BE2C (cell line): ENCODE data around the gene ASCC3.

Experiments
- DNase-seq: peaks from one replicate; pipeline ENCODE4 v3.0.0-alpha.2; 2020
- H3K27me3 ChIP-seq: fragments of 250-450 bp; sonication (Bioruptor Pico); 2 replicates; pipeline ENCODE4 v1.5.1; 2020; ENCODE audit warnings: mild to moderate bottlenecking
- H3K36me3 ChIP-seq: fragments of 250-450 bp; sonication (Bioruptor Pico); 2 replicates; pipeline ENCODE4 v1.5.1; 2020; ENCODE audit warnings: mild to moderate bottlenecking
- H3K4me1 ChIP-seq: fragments of 250-450 bp; sonication (Bioruptor Pico); 2 replicates; pipeline ENCODE4 v1.5.1; 2020
- H3K4me3 ChIP-seq: 2 replicates; pipeline ENCODE4 v1.5.1; 2011; ENCODE audit warnings: low read depth, low read length
- H3K9me3 ChIP-seq: fragments of 250-450 bp; sonication (Bioruptor Pico); 2 replicates; pipeline ENCODE4 v1.5.1; 2020
- TF ChIP-seq, protein P1 (sequence below): IDR thresholded peaks from 2 replicates; pipeline ENCODE4 v1.5.1; 2012; ENCODE audit warnings: mild to moderate bottlenecking, low read depth, low read length

ASCC3 gene

DNA sequence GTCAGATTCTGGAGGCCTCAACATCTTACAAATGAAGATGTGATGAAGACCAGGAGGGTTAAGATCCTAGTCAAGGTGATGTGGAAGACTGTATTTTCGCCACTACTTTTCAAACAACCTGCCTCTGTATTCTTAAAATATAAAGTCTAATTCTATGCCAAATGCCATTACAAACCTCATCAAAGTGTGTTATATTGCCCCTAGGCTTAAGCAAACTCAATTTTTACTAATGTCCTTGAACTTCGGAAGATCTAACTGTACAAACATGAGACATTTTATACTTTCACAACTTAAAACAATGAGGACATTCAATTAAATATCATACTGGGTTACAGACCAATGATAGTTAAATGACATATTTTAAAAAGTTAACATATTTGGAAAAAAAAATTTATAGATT is 19.1 kb downstream of the ASCC3 start:
- H3K4me3 ChIP-seq, result no peak overlapping the region
- no peaks in the 10 kb centered on the region for H3K27me3 ChIP-seq
- H3K4me1 ChIP-seq, result no peaks in the 10 kb centered on the region
- TF ChIP-seq, protein P1, sequence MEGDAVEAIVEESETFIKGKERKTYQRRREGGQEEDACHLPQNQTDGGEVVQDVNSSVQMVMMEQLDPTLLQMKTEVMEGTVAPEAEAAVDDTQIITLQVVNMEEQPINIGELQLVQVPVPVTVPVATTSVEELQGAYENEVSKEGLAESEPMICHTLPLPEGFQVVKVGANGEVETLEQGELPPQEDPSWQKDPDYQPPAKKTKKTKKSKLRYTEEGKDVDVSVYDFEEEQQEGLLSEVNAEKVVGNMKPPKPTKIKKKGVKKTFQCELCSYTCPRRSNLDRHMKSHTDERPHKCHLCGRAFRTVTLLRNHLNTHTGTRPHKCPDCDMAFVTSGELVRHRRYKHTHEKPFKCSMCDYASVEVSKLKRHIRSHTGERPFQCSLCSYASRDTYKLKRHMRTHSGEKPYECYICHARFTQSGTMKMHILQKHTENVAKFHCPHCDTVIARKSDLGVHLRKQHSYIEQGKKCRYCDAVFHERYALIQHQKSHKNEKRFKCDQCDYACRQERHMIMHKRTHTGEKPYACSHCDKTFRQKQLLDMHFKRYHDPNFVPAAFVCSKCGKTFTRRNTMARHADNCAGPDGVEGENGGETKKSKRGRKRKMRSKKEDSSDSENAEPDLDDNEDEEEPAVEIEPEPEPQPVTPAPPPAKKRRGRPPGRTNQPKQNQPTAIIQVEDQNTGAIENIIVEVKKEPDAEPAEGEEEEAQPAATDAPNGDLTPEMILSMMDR, result no peak
- no peak for DNase-seq
- H3K9me3 ChIP-seq, result no peaks in the 10 kb centered on the region
- peaks cover 34% of the 10 kb centered on the region for H3K36me3 ChIP-seq

GRCh38 chr6:100856146-100856545 is 25.0 kb downstream of the ASCC3 start:
- Histone ChIP-seq H3K4me1 (no peaks in the 10 kb centered on the region), H3K27me3 (no peaks in the 10 kb centered on the region), H3K9me3 (no peaks in the 10 kb centered on the region), H3K36me3 (peaks cover 14% of the 10 kb centered on the region), H3K4me3 (no peak overlapping the region)
- no peak for DNase-seq
- TF ChIP-seq, protein P1, result no peak

GRCh38 chr6:100851819-100852218 is 29.3 kb downstream of the ASCC3 start:
- Histone ChIP-seq H3K9me3 (no peaks in the 10 kb centered on the region), H3K4me3 (no peak overlapping the region), H3K4me1 (no peaks in the 10 kb centered on the region), H3K27me3 (no peaks in the 10 kb centered on the region), H3K36me3 (no peaks in the 10 kb centered on the region)
- DNase-seq, result no peak
- TF ChIP-seq, protein P1, result no peak

GRCh38 chr6:100850174-100850573 is 31.0 kb downstream of the ASCC3 start:
- no peak for DNase-seq
- no peaks in the 10 kb centered on the region for H3K4me1 ChIP-seq
- H3K27me3 ChIP-seq, result no peaks in the 10 kb centered on the region
- H3K36me3 ChIP-seq, result no peaks in the 10 kb centered on the region
- no peak overlapping the region for H3K4me3 ChIP-seq
- no peaks in the 10 kb centered on the region for H3K9me3 ChIP-seq
- TF ChIP-seq, protein P1, result no peak

DNA sequence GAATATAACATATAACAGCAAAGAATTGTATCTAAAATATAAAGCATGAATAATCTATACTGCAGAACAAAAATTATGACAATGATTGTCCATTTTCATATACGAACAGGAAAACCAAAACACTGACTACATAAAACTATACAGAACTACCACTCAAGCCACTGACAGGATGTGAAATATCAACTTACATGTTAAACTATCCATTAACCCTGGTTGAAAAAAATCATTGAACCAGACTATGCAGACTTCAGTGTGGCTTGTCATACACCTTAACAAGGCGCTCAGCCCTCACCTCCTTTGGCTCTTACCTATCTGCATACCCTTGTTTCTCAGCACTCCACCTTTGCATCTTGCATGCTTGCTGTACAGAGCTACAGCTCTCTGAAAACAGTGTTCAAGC is 34.9 kb downstream of the ASCC3 start:
- Histone ChIP-seq H3K36me3 (no peaks in the 10 kb centered on the region), H3K4me3 (no peak overlapping the region), H3K9me3 (no peaks in the 10 kb centered on the region), H3K4me1 (no peaks in the 10 kb centered on the region), H3K27me3 (no peaks in the 10 kb centered on the region)
- no peak for DNase-seq
- TF ChIP-seq, protein P1, result no peak

- DNase-seq, result no peak
- Histone ChIP-seq H3K4me1 (no peaks in the 10 kb centered on the region), H3K9me3 (no peaks in the 10 kb centered on the region), H3K27me3 (no peaks in the 10 kb centered on the region), H3K36me3 (no peaks in the 10 kb centered on the region), H3K4me3 (no peak overlapping the region)
- TF ChIP-seq, protein P1, result no peak
Measured at GRCh38 chr6:100845676-100846075, 35.5 kb downstream of the ASCC3 start.
